Ovary (tissue), 3 donors: Measurements from ENCODE around the gene SRP68.

Experiments used
- CTCF ChIP-seq, 3 donors: fragments of 450-650 bp in 2 of 3; fragments of 200-600 bp in 1 of 3; IDR thresholded peaks; one replicate each; pipeline versions ENCODE4 v1.5.1 to v1.8.0; 2016 to 2022; ENCODE audit warnings: antibody characterized with exemption in 3 of 3, mild to moderate bottlenecking in 1 of 3
- EP300 ChIP-seq: sonication (generic); formaldehyde crosslinking; IDR thresholded peaks from one replicate; pipeline ENCODE4 v1.6.1; 2017; ENCODE audit warnings: antibody characterized with exemption
- POLR2A ChIP-seq: fragments of 450-650 bp; IDR thresholded peaks from one replicate; pipeline ENCODE4 v1.6.1; 2017; ENCODE audit warnings: antibody characterized with exemption, mild to moderate bottlenecking, moderate library complexity
- donor health status: DM: no; HTN: no; CAD: no.

GRCh38 chr17:76092526-76093413 lies 20.5 kb upstream of the SRP68 start:
- TF ChIP-seq EP300 = no peak
- no peak for TF ChIP-seq CTCF (IDR thresholded peaks at IDR 0.05)
- no peak for TF ChIP-seq POLR2A
